ENCODE results near the gene FARS2.

- no peak for TF ChIP-seq CTCF (IDR thresholded peaks at IDR 0.05)
- no peak for TF ChIP-seq MLX (CRISPR knock-in tag; IDR thresholded peaks at IDR 0.05)
- TF ChIP-seq GABPB1 (CRISPR knock-in tag; IDR thresholded peaks at IDR 0.05): no peak
- TF ChIP-seq MAX (CRISPR knock-in tag; IDR thresholded peaks at IDR 0.05): no peak
- TF ChIP-seq E2F4 (CRISPR knock-in tag; IDR thresholded peaks at IDR 0.05; ENCODE audit: borderline replicate concordance, low read depth): no peak
- TF ChIP-seq PREB (CRISPR knock-in tag; IDR thresholded peaks at IDR 0.05; ENCODE audit: borderline replicate concordance): no peak
- TF ChIP-seq TP53 (CRISPR knock-in tag; IDR thresholded peaks at IDR 0.05): no peak
- no peak for TF ChIP-seq FOXK1 (CRISPR knock-in tag; IDR thresholded peaks at IDR 0.05)
- no peak for TF ChIP-seq PRDM15 (CRISPR knock-in tag; IDR thresholded peaks at IDR 0.05)
- TF ChIP-seq NR1H2 (CRISPR knock-in tag; IDR thresholded peaks at IDR 0.05): no peak
- no peak for TF ChIP-seq SP1 (CRISPR knock-in tag; conservative IDR thresholded peaks at IDR 0.05)
- no peak for TF ChIP-seq ATF3 (CRISPR knock-in tag; conservative IDR thresholded peaks at IDR 0.05)
- TF ChIP-seq OVOL2 (CRISPR knock-in tag; IDR thresholded peaks at IDR 0.05; ENCODE audit: borderline replicate concordance): no peak
- TF ChIP-seq ETV6 (CRISPR knock-in tag; IDR thresholded peaks at IDR 0.05): no peak
These were observed 326.3 kb downstream of the FARS2 start for GRCh38 chr6:5587648-5588047.

Measured in WTC11 (cell line).